DMS114 treated with DMSO at 0.1 percent for 48 hours (cell line): ENCODE data around the gene NENF.
"Not testable (repeated sequence)": the region's sequence is repeated elsewhere in the genome, so short reads cannot be mapped to it uniquely, and the experiment has no call there.

ENCODE experiments used
- DNase-seq: peaks from one replicate; lab custom pipeline; 2025; ENCODE audit not compliant: unreplicated experiment; lab: John Stamatoyannopoulos, UW

NENF gene

GRCh38 chr1:212480711-212481437, 48.2 kb downstream of the NENF start:
- DNase-seq, result not testable (repeated sequence)

GRCh38 chr1:212481438-212481767, 48.7 kb downstream of the NENF start:
- DNase-seq, result no peak

GRCh38 chr1:212482006-212482636, 49.4 kb downstream of the NENF start:
- DNase-seq, result no peak

- no peak for DNase-seq
These were observed 50.1 kb downstream of the NENF start for GRCh38 chr1:212482637-212483441.

GRCh38 chr1:212484701-212485570, 52.2 kb downstream of the NENF start:
- DNase-seq, result no peak

- no peak for DNase-seq
These were observed 52.8 kb downstream of the NENF start for GRCh38 chr1:212485571-212485912.

GRCh38 chr1:212485913-212486618, 53.3 kb downstream of the NENF start:
- DNase-seq, result no peak

GRCh38 chr1:212486619-212486975, 53.9 kb downstream of the NENF start:
- no peak for DNase-seq

GRCh38 chr1:212487286-212487685, 54.6 kb downstream of the NENF start:
- no peak for DNase-seq

GRCh38 chr1:212487774-212488435, 55.2 kb downstream of the NENF start:
- no peak for DNase-seq

- no peak for DNase-seq
These were observed 55.9 kb downstream of the NENF start for GRCh38 chr1:212488436-212489283.

- no peak for DNase-seq
These were observed 56.7 kb downstream of the NENF start for GRCh38 chr1:212489284-212489859.

GRCh38 chr1:212490276-212490675, 57.6 kb downstream of the NENF start:
- DNase-seq, result no peak

- DNase-seq, result no peak
These were observed 58.7 kb downstream of the NENF start for GRCh38 chr1:212491454-212491853.
